Neural cell (in vitro differentiated cells): ENCODE data around the gene FGGY. TPM values are rescaled to one million over a fixed set of nuclear protein-coding genes. Genes with fewer than 3 reads are reported as not detected.

ENCODE experiments used
- H2AFZ ChIP-seq: fragments of 200-600, 300-800 bp; sonication (generic), shearing (Covaris generic); 2 replicates; pipeline ENCODE4 v1.6.0; 2014; ENCODE audit warnings: low read depth, mild to moderate bottlenecking, antibody characterized with exemption, low read length, moderate library complexity
- H3F3A ChIP-seq: fragments of 200-600 bp; shearing (Covaris generic); 2 replicates; pipeline ENCODE4 v1.6.1; 2016; ENCODE audit warnings: mild to moderate bottlenecking, moderate library complexity, mixed read lengths, antibody characterized with exemption, low read length; ENCODE audit not compliant: insufficient read depth, poor library complexity, severe bottlenecking
- H3K27ac ChIP-seq: fragments of 200-600, 300-800 bp; sonication (generic), shearing (Covaris generic); 2 replicates; pipeline ENCODE4 v1.5.1; 2014; ENCODE audit warnings: mild to moderate bottlenecking, low read length, moderate library complexity
- H3K27me3 ChIP-seq: fragments of 300-800, 200-600 bp; sonication (generic), shearing (Covaris generic); 2 replicates; pipeline ENCODE4 v1.6.0; 2014; ENCODE audit warnings: mild to moderate bottlenecking, low read depth, low read length, moderate library complexity; ENCODE audit not compliant: insufficient read depth
- H3K36me3 ChIP-seq: fragments of 300-800, 200-600 bp; sonication (generic), shearing (Covaris generic); 2 replicates; pipeline ENCODE4 v1.5.1; 2014; ENCODE audit warnings: mild to moderate bottlenecking, antibody characterized with exemption, low read length, moderate library complexity; ENCODE audit not compliant: insufficient read depth
- H3K4me2 ChIP-seq: fragments of 300-800, 200-600 bp; sonication (generic), shearing (Covaris generic); 2 replicates; pipeline ENCODE4 v1.6.0; 2014; ENCODE audit warnings: mild to moderate bottlenecking, low read length
- H3K4me3 ChIP-seq: fragments of 300-800, 200-600 bp; sonication (generic), shearing (Covaris generic); 2 replicates; pipeline ENCODE4 v1.5.1; 2014; ENCODE audit warnings: mild to moderate bottlenecking, low read length, moderate library complexity
- H3K79me2 ChIP-seq: fragments of 200-600 bp; shearing (Covaris generic); replicated peaks from 2 replicates; pipeline ENCODE4 v1.6.0; 2014; ENCODE audit warnings: mild to moderate bottlenecking, low read length, moderate library complexity; ENCODE audit not compliant: insufficient read depth
- H3K9ac ChIP-seq: fragments of 300-800, 200-600 bp; sonication (generic), shearing (Covaris generic); 2 replicates; pipeline ENCODE4 v1.6.1; 2016; ENCODE audit warnings: mild to moderate bottlenecking, low read length, mixed read lengths
- H3K9me2 ChIP-seq: fragments of 200-600 bp; shearing (Covaris generic); 2 replicates; pipeline ENCODE4 v1.6.1; 2016; ENCODE audit warnings: mild to moderate bottlenecking, low read length, mixed read lengths; ENCODE audit not compliant: insufficient read depth
- H3K9me3 ChIP-seq: fragments of 200-600, 300-800 bp; sonication (generic), shearing (Covaris generic); 2 replicates; pipeline ENCODE4 v1.6.1; 2016; ENCODE audit warnings: mild to moderate bottlenecking, mixed run types, low read length, moderate library complexity, mixed read lengths
- H4K20me1 ChIP-seq: fragments of 200-600 bp; shearing (Covaris generic); 2 replicates; pipeline ENCODE4 v1.6.1; 2016; ENCODE audit warnings: mild to moderate bottlenecking, mixed run types; ENCODE audit not compliant: insufficient read depth
- EP300 ChIP-seq: fragments of 450-650 bp; conservative IDR thresholded peaks from 2 replicates; pipeline ENCODE4 v1.6.1; 2014; ENCODE audit warnings: antibody characterized with exemption, mild to moderate bottlenecking, moderate library complexity; ENCODE audit not compliant: poor library complexity, severe bottlenecking
- EZH2 ChIP-seq: fragments of 200-600, 300-800 bp; shearing (Covaris generic), sonication (generic); IDR thresholded peaks from 2 replicates; pipeline ENCODE4 v1.6.1; 2014; ENCODE audit warnings: antibody characterized with exemption, low read length, borderline replicate concordance, mild to moderate bottlenecking; ENCODE audit not compliant: insufficient read depth, poor library complexity, severe bottlenecking
- MXI1 ChIP-seq: fragments of 450-650 bp; conservative IDR thresholded peaks from 2 replicates; pipeline ENCODE4 v1.6.1; 2014; ENCODE audit warnings: antibody characterized with exemption, mild to moderate bottlenecking; ENCODE audit not compliant: poor library complexity, severe bottlenecking
- POLR2AphosphoS5 ChIP-seq: IDR thresholded peaks from 2 replicates; pipeline ENCODE4 v1.6.1; 2012
- RAD21 ChIP-seq: fragments of 450-650 bp; conservative IDR thresholded peaks from 2 replicates; pipeline ENCODE4 v1.6.1; 2014; ENCODE audit warnings: antibody characterized with exemption, mild to moderate bottlenecking, moderate library complexity
- SMC3 ChIP-seq: fragments of 450-650 bp; conservative IDR thresholded peaks from 2 replicates; pipeline ENCODE4 v1.6.1; 2014; ENCODE audit warnings: antibody characterized with exemption, mild to moderate bottlenecking, moderate library complexity; ENCODE audit not compliant: poor library complexity
- TAF1 ChIP-seq: IDR thresholded peaks from 2 replicates; pipeline ENCODE4 v1.6.1; 2012; ENCODE audit warnings: low read depth
- polyA plus RNA-seq: library from polyadenylated mRNA; depleted of rRNA; stranded (reverse); fragments of >200 nt; gene quantifications from 2 replicates; pipeline ENCODE4 v1.2.3, GENCODE V29; 2014
- TF ChIP-seq, protein P1 (sequence below): IDR thresholded peaks from 2 replicates; pipeline ENCODE4 v1.6.1; 2012; ENCODE audit warnings: borderline replicate concordance
- TF ChIP-seq, protein P2 (sequence below): fragments of 450-650 bp; IDR thresholded peaks from 2 replicates; pipeline ENCODE4 v1.5.1; 2014; ENCODE audit warnings: antibody characterized with exemption, mild to moderate bottlenecking, moderate library complexity; ENCODE audit not compliant: poor library complexity, severe bottlenecking

FGGY gene
- polyA plus RNA-seq, 1 donor from 2014 or later, result 7.4 TPM

DNA sequence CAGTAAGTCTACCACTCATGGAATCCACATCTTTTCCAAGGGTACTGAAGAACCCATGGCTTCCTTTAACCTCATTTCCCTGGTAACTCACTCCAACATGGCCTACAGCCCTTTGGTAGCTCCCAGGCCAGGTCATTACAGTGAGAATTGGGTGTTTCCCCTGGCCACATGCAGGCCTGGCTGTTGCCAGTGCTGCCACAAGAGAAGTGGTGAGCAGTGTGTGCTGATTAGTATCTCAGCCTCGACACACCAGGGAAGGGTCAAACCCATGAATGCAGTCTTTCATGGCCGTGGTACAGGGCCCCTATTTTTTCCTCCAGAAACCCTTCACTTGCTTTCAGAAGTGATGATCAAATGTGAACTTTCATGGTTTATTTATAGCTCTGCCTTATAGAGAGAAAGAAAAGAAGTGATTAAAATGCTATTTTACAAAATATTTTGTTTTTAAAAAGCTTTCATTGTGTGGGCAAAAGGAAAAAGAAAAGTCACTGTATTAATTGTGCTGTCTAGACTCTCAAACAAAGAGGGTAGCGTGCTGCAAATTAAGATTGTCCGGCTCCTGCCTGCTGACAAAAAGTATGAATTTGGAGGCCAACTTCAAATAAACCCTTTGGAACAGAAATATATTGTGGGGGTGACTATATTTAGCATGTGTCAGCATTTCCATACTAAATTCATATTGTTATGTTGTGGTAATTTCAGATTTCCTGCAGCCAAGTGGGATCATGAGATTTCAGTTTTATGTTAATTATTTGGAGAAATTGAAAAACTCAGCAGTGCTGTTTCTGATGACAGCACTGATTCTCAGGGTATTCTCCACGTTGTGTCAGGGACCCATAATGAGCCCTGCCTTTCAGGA lies 455.9 kb downstream of the FGGY start:
- Histone ChIP-seq H4K20me1 (no peaks in the 10 kb centered on the region), H3K79me2 (no peaks in the 10 kb centered on the region), H3K4me3 (no peak overlapping the region), H3K27ac (no peak overlapping the region), H3F3A (no peaks in the 10 kb centered on the region), H3K4me2 (no peak overlapping the region), H3K36me3 (no peaks in the 10 kb centered on the region), H3K9me2 (no peaks in the 10 kb centered on the region), H2AFZ (no peak overlapping the region), H3K27me3 (no peaks in the 10 kb centered on the region), H3K9me3 (no peaks in the 10 kb centered on the region), H3K9ac (no peak overlapping the region)
- TF ChIP-seq, protein P1, sequence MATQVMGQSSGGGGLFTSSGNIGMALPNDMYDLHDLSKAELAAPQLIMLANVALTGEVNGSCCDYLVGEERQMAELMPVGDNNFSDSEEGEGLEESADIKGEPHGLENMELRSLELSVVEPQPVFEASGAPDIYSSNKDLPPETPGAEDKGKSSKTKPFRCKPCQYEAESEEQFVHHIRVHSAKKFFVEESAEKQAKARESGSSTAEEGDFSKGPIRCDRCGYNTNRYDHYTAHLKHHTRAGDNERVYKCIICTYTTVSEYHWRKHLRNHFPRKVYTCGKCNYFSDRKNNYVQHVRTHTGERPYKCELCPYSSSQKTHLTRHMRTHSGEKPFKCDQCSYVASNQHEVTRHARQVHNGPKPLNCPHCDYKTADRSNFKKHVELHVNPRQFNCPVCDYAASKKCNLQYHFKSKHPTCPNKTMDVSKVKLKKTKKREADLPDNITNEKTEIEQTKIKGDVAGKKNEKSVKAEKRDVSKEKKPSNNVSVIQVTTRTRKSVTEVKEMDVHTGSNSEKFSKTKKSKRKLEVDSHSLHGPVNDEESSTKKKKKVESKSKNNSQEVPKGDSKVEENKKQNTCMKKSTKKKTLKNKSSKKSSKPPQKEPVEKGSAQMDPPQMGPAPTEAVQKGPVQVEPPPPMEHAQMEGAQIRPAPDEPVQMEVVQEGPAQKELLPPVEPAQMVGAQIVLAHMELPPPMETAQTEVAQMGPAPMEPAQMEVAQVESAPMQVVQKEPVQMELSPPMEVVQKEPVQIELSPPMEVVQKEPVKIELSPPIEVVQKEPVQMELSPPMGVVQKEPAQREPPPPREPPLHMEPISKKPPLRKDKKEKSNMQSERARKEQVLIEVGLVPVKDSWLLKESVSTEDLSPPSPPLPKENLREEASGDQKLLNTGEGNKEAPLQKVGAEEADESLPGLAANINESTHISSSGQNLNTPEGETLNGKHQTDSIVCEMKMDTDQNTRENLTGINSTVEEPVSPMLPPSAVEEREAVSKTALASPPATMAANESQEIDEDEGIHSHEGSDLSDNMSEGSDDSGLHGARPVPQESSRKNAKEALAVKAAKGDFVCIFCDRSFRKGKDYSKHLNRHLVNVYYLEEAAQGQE, result no peak
- TF ChIP-seq RAD21 (no peak), EZH2 (no peak), POLR2AphosphoS5 (no peak)

DNA sequence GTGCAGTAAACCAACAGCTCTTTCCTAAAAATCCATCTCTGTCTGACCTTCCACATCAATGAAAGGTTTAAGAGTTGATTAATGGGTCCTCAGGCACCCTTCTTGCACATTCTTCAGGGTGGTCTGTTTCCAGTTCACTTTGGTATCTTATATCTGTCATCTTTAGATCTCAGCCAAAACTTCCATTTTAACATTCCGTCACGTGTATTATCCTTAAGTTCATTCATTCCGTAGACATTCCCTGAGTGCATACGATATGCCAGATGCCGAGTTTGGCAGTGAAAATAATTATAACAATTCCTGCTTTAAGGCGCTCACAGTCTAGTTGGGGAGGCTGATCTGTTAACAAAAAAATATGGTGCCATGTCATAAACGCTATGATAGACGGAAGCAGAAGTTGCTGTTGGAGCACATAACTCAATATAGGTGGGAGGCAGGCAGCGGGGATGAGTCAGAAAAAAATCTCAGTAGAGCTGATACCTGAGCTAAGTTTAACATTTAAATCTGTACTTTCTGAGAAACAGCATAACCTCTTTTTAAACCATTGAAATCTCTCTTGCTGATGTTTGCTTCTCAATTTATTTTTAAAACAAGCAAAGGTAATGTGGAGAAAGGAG lies 458.3 kb downstream of the FGGY start:
- Histone ChIP-seq H3K4me2 (no peak overlapping the region), H3K27me3 (no peaks in the 10 kb centered on the region), H3K9me2 (no peaks in the 10 kb centered on the region), H3K4me3 (no peak overlapping the region), H3K9me3 (no peaks in the 10 kb centered on the region), H2AFZ (no peak overlapping the region), H3K79me2 (no peaks in the 10 kb centered on the region), H3K27ac (no peak overlapping the region), H3K36me3 (no peaks in the 10 kb centered on the region), H3F3A (no peaks in the 10 kb centered on the region), H3K9ac (no peak overlapping the region), H4K20me1 (no peaks in the 10 kb centered on the region)
- TF ChIP-seq EP300 (no peak), POLR2AphosphoS5 (no peak), MXI1 (no peak), RAD21 (no peak), SMC3 (no peak), TAF1 (no peak), EZH2 (no peak)
- TF ChIP-seq, protein P1, result no peak
- TF ChIP-seq, protein P2, sequence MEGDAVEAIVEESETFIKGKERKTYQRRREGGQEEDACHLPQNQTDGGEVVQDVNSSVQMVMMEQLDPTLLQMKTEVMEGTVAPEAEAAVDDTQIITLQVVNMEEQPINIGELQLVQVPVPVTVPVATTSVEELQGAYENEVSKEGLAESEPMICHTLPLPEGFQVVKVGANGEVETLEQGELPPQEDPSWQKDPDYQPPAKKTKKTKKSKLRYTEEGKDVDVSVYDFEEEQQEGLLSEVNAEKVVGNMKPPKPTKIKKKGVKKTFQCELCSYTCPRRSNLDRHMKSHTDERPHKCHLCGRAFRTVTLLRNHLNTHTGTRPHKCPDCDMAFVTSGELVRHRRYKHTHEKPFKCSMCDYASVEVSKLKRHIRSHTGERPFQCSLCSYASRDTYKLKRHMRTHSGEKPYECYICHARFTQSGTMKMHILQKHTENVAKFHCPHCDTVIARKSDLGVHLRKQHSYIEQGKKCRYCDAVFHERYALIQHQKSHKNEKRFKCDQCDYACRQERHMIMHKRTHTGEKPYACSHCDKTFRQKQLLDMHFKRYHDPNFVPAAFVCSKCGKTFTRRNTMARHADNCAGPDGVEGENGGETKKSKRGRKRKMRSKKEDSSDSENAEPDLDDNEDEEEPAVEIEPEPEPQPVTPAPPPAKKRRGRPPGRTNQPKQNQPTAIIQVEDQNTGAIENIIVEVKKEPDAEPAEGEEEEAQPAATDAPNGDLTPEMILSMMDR, result no peak
